H1 (cell line): ENCODE data around the gene ARHGAP25. TPM values are rescaled to one million over a fixed set of nuclear protein-coding genes. Genes with fewer than 3 reads are reported as not detected.

Experiments
- CTCF ChIA-PET: fragments of 300-600 bp; sonication (Branson Sonifier 250); formaldehyde crosslinking; loops from one replicate; lab custom pipeline; 2021; ENCODE audit not compliant: partially characterized antibody; lab: Charles Lee
- POLR2A ChIA-PET: fragments of 300-600 bp; sonication (Branson Sonifier 250); formaldehyde crosslinking; loops from one replicate; lab custom pipeline; 2021; ENCODE audit warnings: inconsistent platforms; ENCODE audit not compliant: partially characterized antibody; lab: Charles Lee
- DNase-seq, 2 experiments: peaks; one replicate each; pipeline versions ENCODE4 v3.0.0 to v3.0.0-alpha.2; 2010 to 2022; ENCODE audit warnings: low spot score in 2 of 2, low read depth in 1 of 2, mixed read lengths in 1 of 2
- FAIRE-seq: peaks from 2 replicates; lab custom pipeline; 2011; peaks lifted over from hg19 to GRCh38; lab: Jason Lieb, UNC
- H2AFZ ChIP-seq: 2 replicates; pipeline ENCODE4 v1.8.1; 2012; ENCODE audit warnings: low read length, inconsistent platforms
- H2AK5ac ChIP-seq: 2 replicates; pipeline ENCODE4 v1.6.1; 2013; ENCODE audit warnings: low read depth, low read length
- H2BK120ac ChIP-seq: replicated peaks from 2 replicates; pipeline ENCODE3; 2013; ENCODE audit warnings: low read depth, low read length, inconsistent platforms
- H2BK12ac ChIP-seq: 2 replicates; pipeline ENCODE4 v1.6.1; 2013; ENCODE audit warnings: low read depth, low read length
- H2BK15ac ChIP-seq: 2 replicates; pipeline ENCODE4 v1.6.1; 2013; ENCODE audit warnings: low read length
- H2BK20ac ChIP-seq: 2 replicates; pipeline ENCODE4 v1.6.1; 2013; ENCODE audit warnings: low read length
- H2BK5ac ChIP-seq: 2 replicates; pipeline ENCODE4 v1.6.1; 2013; ENCODE audit warnings: low read depth, low read length
- H3K14ac ChIP-seq: 2 replicates; pipeline ENCODE4 v1.6.1; 2013; ENCODE audit warnings: inconsistent platforms; ENCODE audit not compliant: insufficient read length
- H3K18ac ChIP-seq: 2 replicates; pipeline ENCODE4 v1.6.1; 2013; ENCODE audit warnings: low read length; ENCODE audit errors: extremely low read depth
- H3K23ac ChIP-seq: 2 replicates; pipeline ENCODE4 v1.6.1; 2013; ENCODE audit warnings: inconsistent platforms; ENCODE audit not compliant: insufficient read length
- H3K23me2 ChIP-seq: 2 replicates; pipeline ENCODE4 v1.6.1; 2013; ENCODE audit warnings: low read depth, low read length
- H3K27ac ChIP-seq: 2 replicates; pipeline ENCODE4 v1.6.1; 2011; ENCODE audit warnings: low read depth, low read length, inconsistent platforms
- H3K27me3 ChIP-seq, 4 experiments: replicated peaks in 1 of 4; 1 replicate in 1 of 4; 2 replicates in 3 of 4; pipeline versions ENCODE4 v1.6.1 to v1.8.1; 2011 to 2013; ENCODE audit warnings: low read length in 3 of 4, mild to moderate bottlenecking in 3 of 4, inconsistent platforms in 2 of 4, mixed read lengths in 2 of 4, moderate library complexity in 1 of 4; ENCODE audit not compliant: control insufficient read depth in 3 of 4, insufficient read depth in 3 of 4; ENCODE audit errors: extremely low read depth in 1 of 4
- H3K36me3 ChIP-seq, 4 experiments: 2 replicates each; pipeline versions ENCODE4 v1.6.1 to v1.8.1; 2011 to 2013; ENCODE audit warnings: mild to moderate bottlenecking in 4 of 4, low read length in 3 of 4, moderate library complexity in 2 of 4, control low read depth in 1 of 4, inconsistent platforms in 1 of 4; ENCODE audit not compliant: insufficient read depth in 4 of 4, control insufficient read depth in 2 of 4
- H3K4ac ChIP-seq: replicated peaks from 2 replicates; pipeline ENCODE3; 2013; ENCODE audit warnings: low read length, low read depth, mixed read lengths, inconsistent platforms; ENCODE audit not compliant: insufficient read length
- H3K4me1 ChIP-seq, 4 experiments: replicated peaks in 1 of 4; 1 replicate in 1 of 4; 2 replicates in 3 of 4; pipeline versions ENCODE4 v1.6.1 to v1.8.1; 2011 to 2013; ENCODE audit warnings: low read length in 3 of 4, inconsistent platforms in 2 of 4, mixed read lengths in 1 of 4; ENCODE audit not compliant: insufficient read depth in 4 of 4, control insufficient read depth in 3 of 4
- H3K4me2 ChIP-seq, 2 experiments: 2 replicates each; pipeline versions ENCODE4 v1.6.1 to v1.8.1; 2011 to 2013; ENCODE audit warnings: low read depth in 2 of 2, low read length in 2 of 2, control low read depth in 1 of 2, inconsistent platforms in 1 of 2, mild to moderate bottlenecking in 1 of 2; ENCODE audit not compliant: insufficient read depth in 1 of 2
- H3K4me3 ChIP-seq, 4 experiments: fragments of 200-600, 300-600 bp in 1 of 4; sonication (generic), shearing (Covaris generic), sonication (Bioruptor Twin) in 1 of 4; 2 replicates each; pipeline versions ENCODE4 v1.5.1 to v1.8.1; 2011 to 2016; ENCODE audit warnings: low read length in 4 of 4, low read depth in 3 of 4, control low read depth in 2 of 4, inconsistent platforms in 2 of 4, mild to moderate bottlenecking in 2 of 4, mixed read lengths in 1 of 4, moderate library complexity in 1 of 4; ENCODE audit not compliant: insufficient read depth in 2 of 4; ENCODE audit errors: extremely low read depth in 1 of 4
- H3K56ac ChIP-seq: replicated peaks from 2 replicates; pipeline ENCODE3; 2013; ENCODE audit warnings: low read depth, mild to moderate bottlenecking, mixed read lengths, low read length, inconsistent platforms; ENCODE audit not compliant: insufficient read length
- H3K79me1 ChIP-seq: 2 replicates; pipeline ENCODE4 v1.6.1; 2013; ENCODE audit warnings: low read depth, low read length, control low read depth
- H3K79me2 ChIP-seq, 2 experiments: 2 replicates each; pipeline versions ENCODE4 v1.6.1 to v1.8.1; 2012 to 2013; ENCODE audit warnings: low read length in 2 of 2, mild to moderate bottlenecking in 2 of 2, inconsistent platforms in 1 of 2; ENCODE audit not compliant: insufficient read depth in 2 of 2, control insufficient read depth in 1 of 2
- H3K9ac ChIP-seq, 4 experiments: replicated peaks in 1 of 4; 1 replicate in 1 of 4; 2 replicates in 3 of 4; pipeline versions ENCODE4 v1.6.1 to v1.8.1; 2011 to 2013; ENCODE audit warnings: low read depth in 3 of 4, low read length in 3 of 4, control low read depth in 2 of 4, mild to moderate bottlenecking in 2 of 4, moderate library complexity in 2 of 4, inconsistent platforms in 1 of 4; ENCODE audit errors: extremely low read depth in 1 of 4
- H3K9me3 ChIP-seq, 2 experiments: 2 replicates each; pipeline versions ENCODE4 v1.6.1 to v1.8.1; 2012 to 2013; ENCODE audit warnings: mild to moderate bottlenecking in 2 of 2, moderate library complexity in 2 of 2, control low read depth in 1 of 2, inconsistent platforms in 1 of 2, low read depth in 1 of 2, low read length in 1 of 2, mixed read lengths in 1 of 2; ENCODE audit not compliant: insufficient read depth in 2 of 2
- H4K20me1 ChIP-seq, 2 experiments: replicated peaks in 1 of 2; 2 replicates each; pipeline versions ENCODE3 to v1.8.1; 2011 to 2013; ENCODE audit warnings: inconsistent platforms in 2 of 2, low read length in 2 of 2, mild to moderate bottlenecking in 1 of 2; ENCODE audit not compliant: insufficient read depth in 2 of 2, control insufficient read depth in 1 of 2
- H4K5ac ChIP-seq: 2 replicates; pipeline ENCODE4 v1.6.1; 2013; ENCODE audit warnings: low read length, low read depth, mixed read lengths, inconsistent platforms; ENCODE audit not compliant: insufficient read length
- H4K8ac ChIP-seq: 2 replicates; pipeline ENCODE4 v1.8.0; 2013; ENCODE audit warnings: mild to moderate bottlenecking, moderate library complexity, low read length, inconsistent platforms; ENCODE audit not compliant: insufficient read depth; ENCODE audit errors: extremely low read depth
- H4K91ac ChIP-seq: replicated peaks from 2 replicates; pipeline ENCODE3; 2013; ENCODE audit warnings: low read length, mixed read lengths, inconsistent platforms; ENCODE audit not compliant: insufficient read length
- CHD2 ChIP-seq: IDR thresholded peaks from 2 replicates; pipeline ENCODE4 v1.6.1; 2012; ENCODE audit warnings: low read length, improper control_type of control experiment
- E2F6 ChIP-seq: IDR thresholded peaks from 2 replicates; pipeline ENCODE4 v1.6.1; 2012; ENCODE audit warnings: inconsistent platforms
- EZH2 ChIP-seq: fragments of 200-600 bp; sonication (generic); IDR thresholded peaks from 2 replicates; pipeline ENCODE4 v1.7.1; 2012; ENCODE audit warnings: low read depth, mild to moderate bottlenecking, moderate library complexity, low read length, inconsistent platforms; ENCODE audit not compliant: severe bottlenecking
- MAFK ChIP-seq: IDR thresholded peaks from 2 replicates; pipeline ENCODE4 v1.6.1; 2012; ENCODE audit warnings: low read depth, mild to moderate bottlenecking, improper control_type of control experiment, low read length
- MAX ChIP-seq: IDR thresholded peaks from 2 replicates; pipeline ENCODE4 v1.6.1; 2012; ENCODE audit warnings: inconsistent platforms
- RFX5 ChIP-seq: IDR thresholded peaks from 2 replicates; pipeline ENCODE4 v1.6.1; 2011; ENCODE audit warnings: low read depth, low read length, improper control_type of control experiment, borderline replicate concordance
- WGBS, 2 experiments: shearing (Covaris generic) in 1 of 2; methylation state at CpG; one replicate each; pipeline versions ENCODE4 v1.1.6 to v1.1.7; 2013 to 2015; ENCODE audit warnings: low lambda C conversion rate in 2 of 2, mixed read lengths in 2 of 2, inconsistent platforms in 1 of 2, low coverage in 1 of 2, missing lambda C conversion rate in 1 of 2; ENCODE audit not compliant: insufficient replicate concordance in 2 of 2, insufficient coverage in 1 of 2, insufficient read length in 1 of 2; ENCODE audit errors: extremely low coverage in 1 of 2, missing lambda C conversion rate in 1 of 2; 5-methylcytosine and 5-hydroxymethylcytosine counted together
- polyA plus RNA-seq, 7 experiments: library from polyadenylated mRNA; depleted of rRNA in 3 of 7; stranded (reverse) in 5 of 7; unstranded in 2 of 7; fragments of >200 nt in 5 of 7; fragments of 200-250 nt in 2 of 7; gene quantifications; 1 replicate in 5 of 7; 2 replicates in 1 of 7; 4 replicates in 1 of 7; pipeline versions ENCODE4 v1.2.1 to v1.2.3, GENCODE V29; 2011 to 2013; ENCODE audit warnings: missing spikeins in 2 of 7, mixed read lengths in 2 of 7
- total RNA-seq: library from RNA; stranded (reverse); fragmentation: NEBNext Ultra II Directional; extraction: Animal tissue kit (Norgen Biotek cat#: 25700); gene quantifications from 2 replicates; pipeline ENCODE4 v1.2.1, GENCODE V29; 2021

The ARHGAP25 gene
- total and polyA plus RNA-seq, 2 of the 8 experiments (the other 6 are each of a cell fraction or from before 2014, with no cell fraction given): 1.00 to 1.2 TPM

GRCh38 chr2:68789603-68790002, 55.0 kb downstream of the ARHGAP25 start:
- FAIRE-seq: no peak

More at GRCh38 chr2:68789603-68790002, 55.0 kb downstream of the ARHGAP25 start:
- TF ChIP-seq CHD2: no peak
- TF ChIP-seq MAFK: no peak
- no peak for TF ChIP-seq MAX
- no peak for TF ChIP-seq RFX5
- TF ChIP-seq E2F6: no peak
- TF ChIP-seq EZH2: no peak
- H2BK12ac ChIP-seq: no peak overlapping the region
- no peak overlapping the region for H2AK5ac ChIP-seq
- CTCF ChIA-PET: no interaction called here
- H4K20me1 ChIP-seq: no peaks in the 10 kb centered on the region
- no peak overlapping the region for H2BK15ac ChIP-seq
- H3K4ac ChIP-seq: no peak overlapping the region
- H3K9ac ChIP-seq: no peak overlapping the region
- no peaks in the 10 kb centered on the region for H3K9me3 ChIP-seq
- H3K23me2 ChIP-seq: no peaks in the 10 kb centered on the region
- H3K14ac ChIP-seq: no peak overlapping the region
- H3K36me3 ChIP-seq: no peaks in the 10 kb centered on the region
- no peak overlapping the region for H3K18ac ChIP-seq
- no peak overlapping the region for H4K91ac ChIP-seq
- no peaks in the 10 kb centered on the region for H3K79me2 ChIP-seq
- no peak overlapping the region for H2BK5ac ChIP-seq
- no peak overlapping the region for H4K5ac ChIP-seq
- H3K56ac ChIP-seq: no peak overlapping the region
- no peaks in the 10 kb centered on the region for H3K79me1 ChIP-seq
- H3K4me1 ChIP-seq: no peaks in the 10 kb centered on the region
- no peak overlapping the region for H3K4me2 ChIP-seq
- H2AFZ ChIP-seq: no peak overlapping the region
- 88% methylated on average over 7 of the region's 7 CpGs; no CpG with 5 or more reads in 1 of the 2 experiments for WGBS, 2 experiments
- no peak overlapping the region for H4K8ac ChIP-seq
- H3K27ac ChIP-seq: no peak overlapping the region
- no peak for DNase-seq
- H2BK120ac ChIP-seq: no peak overlapping the region
- H2BK20ac ChIP-seq: no peak overlapping the region
- H3K27me3 ChIP-seq: no peaks in the 10 kb centered on the region
- H3K4me3 ChIP-seq: no peak overlapping the region
- H3K23ac ChIP-seq: no peak overlapping the region
- POLR2A ChIA-PET: no interaction called here
